ENCODE data around the gene ZNF407. TPM values are rescaled to one million over a fixed set of nuclear protein-coding genes. Genes with fewer than 3 reads are reported as not detected.

The ZNF407 gene
- total RNA-seq, 6 experiments from 2014 or later: 4.3 to 8.0 (median 5.7) TPM

- Histone ChIP-seq H3K4me3 (no peak overlapping the region), H3K27ac (no peak overlapping the region), H3K4me1 (peaks cover 0 to 3% (median 0%) of the 10 kb centered on the region in 4 donors), H3K9me3 (no peaks in the 10 kb centered on the region), H3K27me3 (no peaks in the 10 kb centered on the region), H3K36me3 (no peaks in the 10 kb centered on the region)
- 47% methylated on average over 18 of the region's 19 CpGs for WGBS (ENCODE audit: insufficient coverage, low coverage, low lambda C conversion rate, missing lambda C conversion rate)
- TF ChIP-seq CTCF (IDR thresholded peaks at IDR 0.05): no peak
- TF ChIP-seq POLR2A (IDR thresholded peaks at IDR 0.05): no peak
- ATAC-seq (peak; percentile 24 to 58 (median 54)), DNase-seq (peak in 1 of 3 donors; percentile 50)
- intact Hi-C loops (cut with DNase I): no loop called here
These were observed 397.1 kb downstream of the ZNF407 start for GRCh38 chr18:74994502-74995418.

GRCh38 chr18:74995419-74995736 lies 397.7 kb downstream of the ZNF407 start:
- intact Hi-C loops (cut with DNase I): no loop called here
- no peaks in the 10 kb centered on the region for H3K36me3 ChIP-seq
- H3K4me1 ChIP-seq: peaks cover 0 to 3% (median 0%) of the 10 kb centered on the region in 4 donors
- TF ChIP-seq CTCF (IDR thresholded peaks at IDR 0.05): no peak
- no peak for TF ChIP-seq POLR2A (IDR thresholded peaks at IDR 0.05)
- DNase-seq: no peak
- H3K27ac ChIP-seq: no peak overlapping the region
- 50% methylated on average over 2 of the region's 2 CpGs for WGBS (ENCODE audit: insufficient coverage, low coverage, low lambda C conversion rate, missing lambda C conversion rate)
- H3K4me3 ChIP-seq: no peak overlapping the region
- peak in 1 of 4 donors; percentile 38 for ATAC-seq
- H3K9me3 ChIP-seq: no peaks in the 10 kb centered on the region
- no peaks in the 10 kb centered on the region for H3K27me3 ChIP-seq

GRCh38 chr18:74996055-74996454 lies 398.4 kb downstream of the ZNF407 start:
- H3K36me3 ChIP-seq: no peaks in the 10 kb centered on the region
- H3K27me3 ChIP-seq: no peaks in the 10 kb centered on the region
- H3K4me1 ChIP-seq: peaks cover 0 to 3% (median 0%) of the 10 kb centered on the region in 4 donors
- ATAC-seq (no peak), DNase-seq (no peak)
- TF ChIP-seq CTCF (IDR thresholded peaks at IDR 0.05) (no peak), POLR2A (IDR thresholded peaks at IDR 0.05) (no peak)
- no peak overlapping the region for H3K4me3 ChIP-seq
- WGBS (ENCODE audit: insufficient coverage, low coverage, low lambda C conversion rate, missing lambda C conversion rate): 93% methylated on average over 6 of the region's 6 CpGs
- H3K27ac ChIP-seq: no peak overlapping the region
- no peaks in the 10 kb centered on the region for H3K9me3 ChIP-seq
- intact Hi-C loops (cut with DNase I): no loop called here

GRCh38 chr18:74996996-74997395 lies 399.3 kb downstream of the ZNF407 start:
- 82% methylated on average over 6 of the region's 6 CpGs for WGBS (ENCODE audit: insufficient coverage, low coverage, low lambda C conversion rate, missing lambda C conversion rate)
- TF ChIP-seq CTCF (IDR thresholded peaks at IDR 0.05) (no peak), POLR2A (IDR thresholded peaks at IDR 0.05) (no peak)
- Histone ChIP-seq H3K9me3 (no peaks in the 10 kb centered on the region), H3K27ac (no peak overlapping the region), H3K4me1 (peaks cover 0 to 3% (median 0%) of the 10 kb centered on the region in 4 donors), H3K36me3 (no peaks in the 10 kb centered on the region), H3K27me3 (no peaks in the 10 kb centered on the region), H3K4me3 (no peak overlapping the region)
- intact Hi-C loops (cut with DNase I): no loop called here
- DNase-seq (no peak), ATAC-seq (no peak)
